Measurements from ENCODE around the gene KIAA0930.

The KIAA0930 gene

GRCh38 chr22:45172881-45173585 is 67.7 kb downstream of the KIAA0930 start:
- DNase-seq = no peak

GRCh38 chr22:45171830-45172229 is 68.9 kb downstream of the KIAA0930 start:
- no peak for DNase-seq

- no peak for DNase-seq
These were observed 70.9 kb downstream of the KIAA0930 start for GRCh38 chr22:45169591-45170466.

GRCh38 chr22:45166932-45167331 is 73.8 kb downstream of the KIAA0930 start:
- no peak for DNase-seq

- no peak for DNase-seq
These were observed 76.2 kb downstream of the KIAA0930 start for GRCh38 chr22:45164270-45165088.

GRCh38 chr22:45163451-45164269 is 77.0 kb downstream of the KIAA0930 start, which contains the start of gene NUP50:
Gene NUP50, plus strand, starts transcription at chr22:45163925. Its CDS starts 4,253 bp downstream, at chr22:45168178.
- DNase-seq = peak; percentile 82

- no peak for DNase-seq
These were observed 77.6 kb downstream of the KIAA0930 start for GRCh38 chr22:45163099-45163450.

GRCh38 chr22:45162531-45162930 is 78.2 kb downstream of the KIAA0930 start:
- no peak for DNase-seq

GRCh38 chr22:45159652-45160462 is 80.8 kb downstream of the KIAA0930 start:
- DNase-seq = no peak

GRCh38 chr22:45157907-45158306 is 82.8 kb downstream of the KIAA0930 start:
- no peak for DNase-seq

GRCh38 chr22:45155050-45155840 is 85.4 kb downstream of the KIAA0930 start:
- no peak for DNase-seq

- no peak for DNase-seq
These were observed 86.3 kb downstream of the KIAA0930 start for GRCh38 chr22:45154383-45154782.

- no peak for DNase-seq
These were observed 89.2 kb downstream of the KIAA0930 start for GRCh38 chr22:45151503-45151902.

- no peak for DNase-seq
These were observed 90.6 kb downstream of the KIAA0930 start for GRCh38 chr22:45150139-45150538.

- no peak for DNase-seq
These were observed 91.0 kb downstream of the KIAA0930 start for GRCh38 chr22:45149671-45150070.

GRCh38 chr22:45144916-45145315 is 95.8 kb downstream of the KIAA0930 start:
- no peak for DNase-seq

GRCh38 chr22:45142376-45142775 is 98.3 kb downstream of the KIAA0930 start:
- no peak for DNase-seq

All from NCI-H2107 (cell line).